ENCODE results near the gene SWSAP1. TPM values are rescaled to one million over a fixed set of nuclear protein-coding genes. Genes with fewer than 3 reads are reported as not detected.

Gene SWSAP1
- total and polyA plus RNA-seq, 2 of the 4 experiments (the other 2 are of a cell fraction) = 0.36 to 1.6 TPM

DNA sequence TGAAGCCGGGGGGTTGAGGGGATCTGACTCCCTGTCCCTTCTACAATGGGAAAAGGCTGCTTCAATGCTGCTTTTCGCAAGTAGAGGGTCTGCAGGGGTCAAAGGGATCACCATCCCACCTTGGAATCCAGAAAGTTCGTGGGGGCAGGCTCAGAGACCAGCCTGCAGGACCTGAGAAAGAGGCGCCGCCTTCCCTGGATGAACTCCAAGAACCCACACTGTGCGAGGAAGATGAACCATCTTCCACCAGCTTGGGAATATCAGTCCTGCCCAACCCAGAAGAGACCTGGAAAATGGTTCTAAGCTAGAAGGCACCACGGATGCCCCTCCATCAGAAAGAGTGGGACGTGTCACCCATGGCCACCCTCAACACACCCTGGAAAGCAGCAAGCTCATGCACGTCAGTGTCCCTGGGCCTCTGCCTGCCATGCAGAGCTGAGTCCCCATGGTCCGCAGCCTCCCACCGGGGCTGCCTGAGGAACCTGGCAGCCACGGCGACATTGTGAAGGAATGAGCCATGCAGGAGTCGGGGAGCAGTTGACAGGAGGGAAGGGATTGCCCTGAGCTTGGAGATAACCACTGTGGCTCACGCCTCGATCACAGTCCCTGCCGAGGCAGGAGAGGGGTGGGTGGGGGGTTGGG lies 49.6 kb upstream of the SWSAP1 start:
- ChIA-PET CTCF (no interaction called here), POLR2A (ENCODE audit: unreplicated experiment) (no interaction called here)
- H3K27ac ChIP-seq (ENCODE audit: insufficient read depth, low read length) = peak overlapping the region; percentile 8; the same call in 1 of the 2 replicates
- H2AFZ ChIP-seq (replicated peaks; ENCODE audit: low read length, poor library complexity) = peak overlapping the region; percentile 38
- H2BK20ac ChIP-seq (ENCODE audit: low read depth, low read length) = peak overlapping the region; percentile 67
- H3K4me2 ChIP-seq (ENCODE audit: low read depth, low read length) = peak overlapping the region; percentile 7; the same call in 1 of the 2 replicates
- H4K5ac ChIP-seq (ENCODE audit: low read depth, low read length) = no peak overlapping the region
- H4K8ac ChIP-seq (ENCODE audit: low read depth in 2 of 2, low read length in 2 of 2) = peak overlapping the region in 1 of 2 experiments; percentile 39; a peak in 1 of 4 replicates
- H3K9me3 ChIP-seq (ENCODE audit: control insufficient read depth, insufficient read depth, low read length) = no peaks in the 10 kb centered on the region
- in situ Hi-C loops (cut with MboI; ENCODE audit: low sequenced_read_pairs) (no loop called here), dilution Hi-C loops (cut with HindIII; ENCODE audit: low sequenced_read_pairs, unreplicated experiment) (no loop called here), intact Hi-C loops (cut with micrococcal nuclease) (loop anchor here (1.0 kb wide), 1 partner anchor 14 kb away; the partner anchor contains the start of gene RAB3D)
- ATAC-seq (ENCODE audit: low read depth) (no peak), DNase-seq (no peak)
- H3K23ac ChIP-seq (ENCODE audit: low read depth, low read length) = no peak overlapping the region
- no peaks in the 10 kb centered on the region for H4K20me1 ChIP-seq (ENCODE audit: insufficient read depth, low read length)
- no peak overlapping the region for H3K56ac ChIP-seq (ENCODE audit: extremely low read depth, insufficient read depth, low read length)
- peak overlapping the region; percentile 34 for H2AK9ac ChIP-seq (replicated peaks; ENCODE audit: low read depth, low read length, poor library complexity)
- peak overlapping the region; percentile 63 for H2BK120ac ChIP-seq (ENCODE audit: low read depth, low read length)
- WGBS, 2 experiments (ENCODE audit: extremely low coverage in 2 of 2, insufficient read length in 1 of 2) = 51% methylated on average over 4 of the region's 17 CpGs; no CpG with 5 or more reads in 1 of the 2 experiments
- H3K14ac ChIP-seq (replicated peaks; ENCODE audit: low read depth, low read length) = peak overlapping the region; percentile 80
- H2BK5ac ChIP-seq (ENCODE audit: low read depth, low read length, poor library complexity, severe bottlenecking) = no peak overlapping the region
- H2AK5ac ChIP-seq (ENCODE audit: low read depth, low read length) = peak overlapping the region; percentile 84
- peaks cover 10% of the 10 kb centered on the region for H3K9me1 ChIP-seq (ENCODE audit: insufficient read depth, low read length)
- H3K4me1 ChIP-seq (ENCODE audit: control insufficient read depth, insufficient read depth, low read length) = peaks cover 12% of the 10 kb centered on the region
- no peaks in the 10 kb centered on the region for H3K27me3 ChIP-seq (ENCODE audit: control insufficient read depth, insufficient read depth, low read length)
- H4K91ac ChIP-seq (ENCODE audit: insufficient read depth, low read depth, low read length) = peak overlapping the region; percentile 74; the same call in 1 of the 2 replicates
- H3K79me1 ChIP-seq (ENCODE audit: low read depth in 1 of 2, low read length in 2 of 2) = no peaks in the 10 kb centered on the region
- H3K18ac ChIP-seq (ENCODE audit: low read depth, low read length) = no peak overlapping the region
- no peak overlapping the region for H3K9ac ChIP-seq (ENCODE audit: low read depth, low read length)
- H3K36me3 ChIP-seq (ENCODE audit: control insufficient read depth, insufficient read depth, low read length) = peaks cover 7% of the 10 kb centered on the region; the same call in 1 of the 2 replicates
- H3K4ac ChIP-seq (ENCODE audit: low read depth, low read length) = peak overlapping the region; percentile 84
- peak overlapping the region; percentile 35; the same call in 1 of the 3 replicates for H2BK15ac ChIP-seq (ENCODE audit: low read depth, low read length)
- no TSS peak for BruUV-seq (replicated peaks)
- H3K4me3 ChIP-seq (ENCODE audit: insufficient read depth, low read depth, low read length) = no peak overlapping the region
- TF ChIP-seq MAZ (IDR thresholded peaks at IDR 0.05; ENCODE audit: borderline replicate concordance, low read depth, low read length) (no peak), RCOR1 (IDR thresholded peaks at IDR 0.05; ENCODE audit: insufficient replicate concordance, low read length) (no peak), FOS (IDR thresholded peaks at IDR 0.05; ENCODE audit: low read depth, low read length) (no peak), MXI1 (IDR thresholded peaks at IDR 0.05; ENCODE audit: borderline replicate concordance, low read depth, low read length) (no peak), CHD1 (IDR thresholded peaks at IDR 0.05; ENCODE audit: low read depth, low read length) (no peak), SMC3 (IDR thresholded peaks at IDR 0.05; ENCODE audit: low read depth, low read length) (no peak), MAFK (IDR thresholded peaks at IDR 0.05; ENCODE audit: low read depth, low read length) (no peak), BHLHE40 (IDR thresholded peaks at IDR 0.05; ENCODE audit: low read depth, low read length) (no peak), RFX5 (IDR thresholded peaks at IDR 0.05; ENCODE audit: low read depth, low read length) (no peak), CEBPB (IDR thresholded peaks at IDR 0.05; ENCODE audit: low read depth, low read length) (no peak), RAD21 (IDR thresholded peaks at IDR 0.05; ENCODE audit: low read length) (no peak), NFE2L2 (IDR thresholded peaks at IDR 0.05; ENCODE audit: low read depth, low read length) (no peak)
- TF ChIP-seq, protein P1, sequence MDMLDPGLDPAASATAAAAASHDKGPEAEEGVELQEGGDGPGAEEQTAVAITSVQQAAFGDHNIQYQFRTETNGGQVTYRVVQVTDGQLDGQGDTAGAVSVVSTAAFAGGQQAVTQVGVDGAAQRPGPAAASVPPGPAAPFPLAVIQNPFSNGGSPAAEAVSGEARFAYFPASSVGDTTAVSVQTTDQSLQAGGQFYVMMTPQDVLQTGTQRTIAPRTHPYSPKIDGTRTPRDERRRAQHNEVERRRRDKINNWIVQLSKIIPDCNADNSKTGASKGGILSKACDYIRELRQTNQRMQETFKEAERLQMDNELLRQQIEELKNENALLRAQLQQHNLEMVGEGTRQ (IDR thresholded peaks at IDR 0.05; ENCODE audit: low read depth, low read length) = no peak
- TF ChIP-seq, protein P2, sequence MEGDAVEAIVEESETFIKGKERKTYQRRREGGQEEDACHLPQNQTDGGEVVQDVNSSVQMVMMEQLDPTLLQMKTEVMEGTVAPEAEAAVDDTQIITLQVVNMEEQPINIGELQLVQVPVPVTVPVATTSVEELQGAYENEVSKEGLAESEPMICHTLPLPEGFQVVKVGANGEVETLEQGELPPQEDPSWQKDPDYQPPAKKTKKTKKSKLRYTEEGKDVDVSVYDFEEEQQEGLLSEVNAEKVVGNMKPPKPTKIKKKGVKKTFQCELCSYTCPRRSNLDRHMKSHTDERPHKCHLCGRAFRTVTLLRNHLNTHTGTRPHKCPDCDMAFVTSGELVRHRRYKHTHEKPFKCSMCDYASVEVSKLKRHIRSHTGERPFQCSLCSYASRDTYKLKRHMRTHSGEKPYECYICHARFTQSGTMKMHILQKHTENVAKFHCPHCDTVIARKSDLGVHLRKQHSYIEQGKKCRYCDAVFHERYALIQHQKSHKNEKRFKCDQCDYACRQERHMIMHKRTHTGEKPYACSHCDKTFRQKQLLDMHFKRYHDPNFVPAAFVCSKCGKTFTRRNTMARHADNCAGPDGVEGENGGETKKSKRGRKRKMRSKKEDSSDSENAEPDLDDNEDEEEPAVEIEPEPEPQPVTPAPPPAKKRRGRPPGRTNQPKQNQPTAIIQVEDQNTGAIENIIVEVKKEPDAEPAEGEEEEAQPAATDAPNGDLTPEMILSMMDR (conservative IDR thresholded peaks at IDR 0.05; ENCODE audit: low read depth, low read length) = no peak
- TF ChIP-seq, protein P3, sequence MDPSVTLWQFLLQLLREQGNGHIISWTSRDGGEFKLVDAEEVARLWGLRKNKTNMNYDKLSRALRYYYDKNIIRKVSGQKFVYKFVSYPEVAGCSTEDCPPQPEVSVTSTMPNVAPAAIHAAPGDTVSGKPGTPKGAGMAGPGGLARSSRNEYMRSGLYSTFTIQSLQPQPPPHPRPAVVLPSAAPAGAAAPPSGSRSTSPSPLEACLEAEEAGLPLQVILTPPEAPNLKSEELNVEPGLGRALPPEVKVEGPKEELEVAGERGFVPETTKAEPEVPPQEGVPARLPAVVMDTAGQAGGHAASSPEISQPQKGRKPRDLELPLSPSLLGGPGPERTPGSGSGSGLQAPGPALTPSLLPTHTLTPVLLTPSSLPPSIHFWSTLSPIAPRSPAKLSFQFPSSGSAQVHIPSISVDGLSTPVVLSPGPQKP (IDR thresholded peaks at IDR 0.05; ENCODE audit: borderline replicate concordance, low read depth, low read length) = no peak

Measured in IMR-90 (cell line).